Measurements from ENCODE around the gene CUX1. TPM values are rescaled to one million over a fixed set of nuclear protein-coding genes. Genes with fewer than 3 reads are reported as not detected.

The CUX1 gene
- total and polyA plus RNA-seq, 2 donors (not counting 1 experiment from before 2014, with no cell fraction given) = 10.8 to 86.5 TPM

- WGBS (ENCODE audit: insufficient coverage) = 93% methylated on average over 6 of the region's 11 CpGs
- ChIA-PET CTCF (no interaction called here), POLR2A (no interaction called here)
- Mint-ChIP-seq H3K27me3 (no peaks in the 10 kb centered on the region), H3K4me1 (peaks cover 5% of the 10 kb centered on the region), H3K9me3 (ENCODE audit: insufficient read depth) (no peaks in the 10 kb centered on the region), H3K27ac (no peak overlapping the region), H3K4me3 (no peak overlapping the region)
- H4K20me1 ChIP-seq (ENCODE audit: control insufficient read depth, insufficient read depth, low read length, poor library complexity, severe bottlenecking) = no peaks in the 10 kb centered on the region
- no peaks in the 10 kb centered on the region for H3K79me2 ChIP-seq (ENCODE audit: control insufficient read depth, insufficient read depth, low read length)
- ATAC-seq (ENCODE audit: low read depth) (no peak), DNase-seq (no peak)
- no peak overlapping the region for H3K9ac ChIP-seq (ENCODE audit: low read length)
- intact Hi-C loops (cut with micrococcal nuclease) = no loop called here
- no peaks in the 10 kb centered on the region for H3K4me1 ChIP-seq (ENCODE audit: control insufficient read depth in 2 of 2, insufficient read depth in 2 of 2, low read length in 2 of 2)
- TF ChIP-seq EZH2 (IDR thresholded peaks at IDR 0.05; ENCODE audit: borderline replicate concordance, insufficient read depth, low read depth, low read length, poor library complexity, severe bottlenecking) = no peak
- TF ChIP-seq CTCF (IDR thresholded peaks at IDR 0.05) = no peak
- H3K9me3 ChIP-seq (ENCODE audit: control extremely low read depth in 1 of 3, control insufficient read depth in 2 of 3, insufficient read depth in 1 of 3, low read length in 2 of 3) = peaks cover 0 to 16% (median 10%) of the 10 kb centered on the region in 3 donors
- no peak overlapping the region for H3K27ac ChIP-seq (ENCODE audit: low read length in 2 of 2)
- peaks cover 0 to 14% of the 10 kb centered on the region in 2 experiments for H3K36me3 ChIP-seq (replicated peaks in 1 of 2; ENCODE audit: control extremely low read depth in 1 of 2, control insufficient read depth in 1 of 2, extremely low read depth in 1 of 2, insufficient read depth in 2 of 2, low read length in 1 of 2)
- H2AFZ ChIP-seq (ENCODE audit: insufficient read depth, low read depth, low read length, poor library complexity, severe bottlenecking) = no peak overlapping the region
- H3K27me3 ChIP-seq (replicated peaks in 1 of 4; ENCODE audit: control extremely low read depth in 1 of 4, control insufficient read depth in 3 of 4, insufficient read depth in 4 of 4, low read length in 3 of 4) = no peaks in the 10 kb centered on the region
- H3K4me2 ChIP-seq (replicated peaks; ENCODE audit: low read depth, low read length, poor library complexity, severe bottlenecking) = no peak overlapping the region
- H3K4me3 ChIP-seq (ENCODE audit: control extremely low read depth in 1 of 5, extremely low read depth in 1 of 5, insufficient read depth in 1 of 5, low read depth in 2 of 5, low read length in 4 of 5) = no peak overlapping the region
Observed at GRCh38 chr7:102075553-102076135, 258.2 kb downstream of the CUX1 start.

GRCh38 chr7:102077081-102077480, 259.7 kb downstream of the CUX1 start:
- H3K4me2 ChIP-seq (replicated peaks; ENCODE audit: low read depth, low read length, poor library complexity, severe bottlenecking) = no peak overlapping the region
- no peaks in the 10 kb centered on the region for H3K4me1 ChIP-seq (ENCODE audit: control insufficient read depth in 2 of 2, insufficient read depth in 2 of 2, low read length in 2 of 2)
- ChIA-PET CTCF (no interaction called here), POLR2A (no interaction called here)
- H3K4me3 Mint-ChIP-seq = no peak overlapping the region
- no peak for DNase-seq
- no peak overlapping the region for H3K9ac ChIP-seq (ENCODE audit: low read length)
- no peak for ATAC-seq (ENCODE audit: low read depth)
- intact Hi-C loops (cut with micrococcal nuclease) = no loop called here
- no peaks in the 10 kb centered on the region for H4K20me1 ChIP-seq (ENCODE audit: control insufficient read depth, insufficient read depth, low read length, poor library complexity, severe bottlenecking)
- peaks cover 5% of the 10 kb centered on the region for H3K4me1 Mint-ChIP-seq
- no peak overlapping the region for H3K27ac ChIP-seq (ENCODE audit: low read length in 2 of 2)
- H3K4me3 ChIP-seq (ENCODE audit: control extremely low read depth in 1 of 5, extremely low read depth in 1 of 5, insufficient read depth in 1 of 5, low read depth in 2 of 5, low read length in 4 of 5) = no peak overlapping the region
- H3K79me2 ChIP-seq (ENCODE audit: control insufficient read depth, insufficient read depth, low read length) = no peaks in the 10 kb centered on the region
- no peak overlapping the region for H2AFZ ChIP-seq (ENCODE audit: insufficient read depth, low read depth, low read length, poor library complexity, severe bottlenecking)
- peaks cover 0 to 4% of the 10 kb centered on the region in 2 experiments for H3K36me3 ChIP-seq (replicated peaks in 1 of 2; ENCODE audit: control extremely low read depth in 1 of 2, control insufficient read depth in 1 of 2, extremely low read depth in 1 of 2, insufficient read depth in 2 of 2, low read length in 1 of 2)
- WGBS (ENCODE audit: insufficient coverage) = 100% methylated on average over 1 of the region's 5 CpGs
- H3K9me3 ChIP-seq (ENCODE audit: control extremely low read depth in 1 of 3, control insufficient read depth in 2 of 3, insufficient read depth in 1 of 3, low read length in 2 of 3) = peaks cover 0 to 2% (median under 1%) of the 10 kb centered on the region in 3 donors
- H3K27me3 Mint-ChIP-seq = no peaks in the 10 kb centered on the region
- no peaks in the 10 kb centered on the region for H3K27me3 ChIP-seq (replicated peaks in 1 of 4; ENCODE audit: control extremely low read depth in 1 of 4, control insufficient read depth in 3 of 4, insufficient read depth in 4 of 4, low read length in 3 of 4)
- H3K9me3 Mint-ChIP-seq (ENCODE audit: insufficient read depth) = no peaks in the 10 kb centered on the region
- TF ChIP-seq CTCF (IDR thresholded peaks at IDR 0.05) = no peak
- H3K27ac Mint-ChIP-seq = no peak overlapping the region
